Fibroblast of skin of left quadriceps (primary cell): ENCODE data around the gene MMD2.
A peak's percentile ranks its signal among the peaks of the same experiment; 100 is the strongest.
"Not testable (repeated sequence)": the region's sequence is repeated elsewhere in the genome, so short reads cannot be mapped to it uniquely, and the experiment has no call there.

ENCODE experiments used
- DNase-seq, 2 experiments: peaks; one replicate each; pipeline ENCODE4 v3.0.0-alpha.2; 2013; ENCODE audit warnings: low read depth in 2 of 2

Gene MMD2

DNA sequence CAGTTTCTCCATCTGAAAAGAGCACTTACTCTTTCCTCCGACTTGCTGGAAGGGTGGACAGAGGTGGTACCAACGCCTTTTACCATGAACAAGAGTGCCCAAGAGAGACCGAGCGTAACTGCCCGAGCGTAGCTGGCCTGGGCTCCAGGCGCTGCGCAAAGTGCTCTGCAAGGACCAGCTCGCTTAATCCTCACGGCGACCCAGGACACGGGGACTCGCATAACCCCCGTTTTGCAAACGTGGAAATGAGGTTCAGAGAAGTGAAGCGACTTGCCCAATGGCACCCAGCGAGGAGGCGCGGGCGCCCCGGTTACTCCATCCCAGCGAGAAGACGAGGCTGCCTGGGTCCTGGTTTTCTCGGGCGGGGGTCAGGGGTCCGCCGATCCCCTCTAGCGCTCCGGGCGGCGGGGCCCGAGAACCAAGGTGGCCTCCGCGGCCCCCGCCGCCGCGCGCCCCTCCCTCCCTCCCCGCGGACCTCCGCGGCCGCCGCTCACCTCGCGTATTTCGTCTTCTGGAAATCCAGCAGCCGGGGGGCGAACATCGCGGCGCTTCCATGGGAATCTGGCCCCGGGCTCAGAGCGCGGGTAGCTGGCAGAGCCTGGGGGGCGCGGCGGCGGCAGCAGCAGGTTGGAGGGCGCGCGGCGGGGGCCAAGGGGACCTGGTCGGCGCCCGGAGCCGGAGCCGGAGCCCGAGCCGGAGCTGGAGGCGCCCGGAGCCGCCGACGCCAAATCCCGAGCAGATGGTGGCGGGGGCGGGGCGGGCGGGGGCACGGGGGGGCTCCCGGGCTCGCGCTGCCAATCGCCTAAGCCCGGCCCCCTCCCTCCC lies at the start of gene MMD2:
MMD2 (minus strand) TSS at position 711 of the 825 bp plus-strand sequence; CDS start at position 541, 170 bp downstream.
- no peak for DNase-seq

DNA sequence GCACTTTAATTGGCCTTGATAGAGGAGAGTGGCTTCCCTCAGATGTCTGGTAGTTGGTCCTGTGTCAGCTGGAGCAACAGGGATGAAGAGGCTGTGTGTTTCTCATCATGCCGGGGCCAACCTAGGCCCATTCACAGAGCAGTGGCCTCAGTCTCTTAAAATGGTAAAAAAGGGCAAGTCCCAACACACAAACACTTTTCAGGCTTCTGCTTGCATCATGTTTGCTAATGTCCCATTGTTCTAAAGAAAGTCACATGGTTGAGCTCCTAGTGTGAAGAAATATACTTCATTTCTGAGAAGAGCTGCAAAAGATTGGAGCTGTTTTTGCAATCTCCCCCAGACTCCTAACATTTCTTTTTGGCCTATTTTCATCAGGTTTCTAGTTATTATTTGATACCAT lies 46.1 kb upstream of the MMD2 start:
- no peak for DNase-seq

DNA sequence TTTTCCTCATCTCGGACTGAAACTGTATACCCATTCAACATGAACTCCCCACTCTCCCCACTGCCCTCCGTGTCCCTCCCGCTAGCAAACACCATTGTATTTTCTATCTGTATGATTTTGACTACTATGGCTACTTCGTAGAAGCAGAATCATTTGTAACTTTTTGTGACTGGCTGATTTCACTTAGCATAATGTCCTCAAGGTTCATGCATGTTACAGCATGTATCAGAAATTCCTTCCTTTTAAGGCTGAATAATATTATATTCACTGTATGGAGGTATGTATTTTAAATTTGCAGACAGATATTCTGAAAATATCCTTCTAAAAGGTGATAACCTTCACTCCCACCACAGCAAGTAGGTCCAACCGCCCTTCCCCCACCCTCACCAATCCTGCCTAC lies 42.9 kb upstream of the MMD2 start:
- no peak for DNase-seq

DNA sequence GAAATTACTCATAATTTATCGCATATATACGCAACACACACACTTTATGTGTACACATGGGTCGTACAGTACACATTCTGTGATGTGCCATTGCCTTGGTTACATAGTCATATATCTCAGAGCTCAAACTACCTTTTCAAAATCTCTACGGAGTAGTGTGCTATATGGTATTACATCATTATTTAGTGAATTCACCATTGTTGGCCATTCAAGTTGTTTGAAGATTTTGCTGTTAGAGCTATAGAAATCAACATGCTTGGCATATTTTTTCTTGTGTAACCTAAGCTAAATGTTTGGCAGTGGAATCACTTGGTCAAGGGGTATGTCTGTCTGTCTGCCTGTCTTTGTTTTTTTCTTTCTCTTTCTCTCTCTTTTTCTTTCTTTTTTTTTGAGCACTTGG lies 42.0 kb upstream of the MMD2 start:
- DNase-seq, result no peak

GRCh38 chr7:4999369-4999950 lies 40.5 kb upstream of the MMD2 start:
- no peak for DNase-seq

DNA sequence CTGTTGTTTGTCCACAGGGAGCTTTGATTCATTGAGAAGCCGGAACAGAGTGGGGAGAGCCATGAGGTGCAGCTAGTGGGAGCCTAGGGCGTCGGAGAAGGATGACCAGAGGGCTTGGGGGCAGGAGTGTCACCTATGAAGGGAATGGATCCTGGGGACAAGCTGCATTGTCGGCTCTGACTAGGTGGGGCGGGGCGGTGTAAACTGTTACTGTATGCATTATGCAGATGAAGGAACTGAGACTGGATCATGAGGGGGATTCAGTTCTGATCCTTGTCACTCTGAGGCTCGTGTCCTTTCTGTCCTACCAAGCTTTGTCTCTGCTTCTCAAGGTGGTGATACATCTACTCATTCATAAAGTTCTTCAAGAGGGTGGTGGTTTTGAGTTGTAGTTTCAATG lies 39.9 kb upstream of the MMD2 start:
- DNase-seq, result no peak

- DNase-seq, result no peak
Observed at GRCh38 chr7:4998244-4998643, 39.3 kb upstream of the MMD2 start.

GRCh38 chr7:4996696-4997222 lies 37.8 kb upstream of the MMD2 start:
- no peak for DNase-seq

DNA sequence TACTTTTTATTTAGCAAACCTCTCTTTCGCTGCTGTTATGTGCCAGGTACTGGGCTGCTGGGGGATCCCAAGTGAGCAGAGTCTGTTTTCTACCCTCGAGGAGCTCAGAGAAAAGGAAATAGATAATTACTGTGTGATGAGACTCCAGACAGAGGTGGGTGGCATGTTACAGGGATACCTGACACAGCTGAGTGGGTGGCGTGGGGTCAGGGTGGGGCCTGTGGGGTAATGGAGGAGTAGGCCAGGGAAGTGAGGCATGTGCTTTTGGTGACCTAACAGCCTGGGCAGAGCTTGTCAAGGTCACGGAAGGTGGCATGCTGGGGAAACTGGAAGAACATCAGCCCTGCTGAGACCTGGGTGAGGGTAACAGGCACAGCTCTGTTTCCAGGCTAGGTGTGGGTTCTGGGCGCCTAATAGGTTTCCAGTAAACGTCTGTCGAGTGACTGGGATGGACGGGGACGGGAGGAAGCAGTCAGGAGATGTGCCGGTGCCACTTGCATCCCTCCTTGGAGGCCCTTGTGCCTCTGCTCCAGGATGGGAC lies 36.5 kb upstream of the MMD2 start:
- no peak for DNase-seq

GRCh38 chr7:4993471-4993870 lies 34.5 kb upstream of the MMD2 start:
- DNase-seq, result no peak

- DNase-seq, result not testable (repeated sequence)
Observed at GRCh38 chr7:4982741-4983140, 23.8 kb upstream of the MMD2 start.

DNA sequence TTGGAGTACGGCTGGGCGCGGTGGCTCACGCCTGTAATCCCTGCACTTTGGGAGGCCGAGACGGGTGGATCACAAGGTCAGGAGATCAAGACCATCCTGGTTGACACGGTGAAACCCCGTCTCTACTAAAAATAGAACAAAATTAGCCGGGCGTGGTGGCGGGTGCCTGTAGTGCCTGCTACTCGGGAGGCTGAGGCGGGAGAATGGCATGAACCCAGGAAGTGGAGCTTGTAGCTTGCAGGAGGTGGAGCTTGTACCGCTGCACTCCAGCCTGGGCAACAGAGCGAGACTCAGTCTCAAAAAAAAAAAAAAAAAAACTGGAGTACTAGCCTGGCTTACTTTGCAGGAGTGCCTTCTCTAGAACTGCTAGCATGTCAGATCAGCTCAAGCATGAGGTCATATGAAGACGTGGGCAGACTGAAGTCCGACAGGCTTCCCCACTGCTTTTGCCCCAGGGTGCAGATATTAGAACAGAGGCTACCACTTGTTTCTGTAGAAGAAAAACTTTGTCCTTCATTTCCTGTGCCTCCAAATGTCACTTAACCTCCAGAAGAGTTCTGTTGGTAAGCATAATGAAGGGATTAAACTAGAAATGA lies 22.4 kb upstream of the MMD2 start:
- not testable (repeated sequence) for DNase-seq

GRCh38 chr7:4975626-4976025 lies 16.6 kb upstream of the MMD2 start:
- not testable (repeated sequence) for DNase-seq

DNA sequence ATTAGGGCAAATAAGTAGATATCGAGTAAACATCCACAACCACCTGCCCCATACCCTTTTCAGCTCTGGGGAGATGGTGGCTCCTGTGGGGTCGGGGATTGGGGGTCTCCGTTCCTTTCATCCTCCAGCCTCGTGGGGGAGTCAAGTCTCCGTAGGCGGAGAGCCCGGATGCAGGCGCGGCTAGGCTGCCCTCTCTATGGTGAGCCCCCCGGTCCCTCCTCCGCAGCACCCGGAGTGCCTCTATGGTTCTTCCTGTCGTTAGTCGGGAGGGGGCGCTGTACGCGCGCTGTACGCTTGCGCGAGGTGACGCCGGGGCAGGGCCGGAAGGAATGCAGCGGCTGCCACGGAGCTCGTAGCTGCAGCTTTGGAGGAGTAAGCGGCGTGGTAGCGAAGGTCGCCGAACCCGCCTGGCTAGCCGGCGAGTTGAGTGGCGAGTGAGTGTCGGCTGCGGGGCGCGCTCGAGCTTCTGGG lies 14.8 kb upstream of the MMD2 start:
- DNase-seq, result peak; percentile 78 to 79

DNA sequence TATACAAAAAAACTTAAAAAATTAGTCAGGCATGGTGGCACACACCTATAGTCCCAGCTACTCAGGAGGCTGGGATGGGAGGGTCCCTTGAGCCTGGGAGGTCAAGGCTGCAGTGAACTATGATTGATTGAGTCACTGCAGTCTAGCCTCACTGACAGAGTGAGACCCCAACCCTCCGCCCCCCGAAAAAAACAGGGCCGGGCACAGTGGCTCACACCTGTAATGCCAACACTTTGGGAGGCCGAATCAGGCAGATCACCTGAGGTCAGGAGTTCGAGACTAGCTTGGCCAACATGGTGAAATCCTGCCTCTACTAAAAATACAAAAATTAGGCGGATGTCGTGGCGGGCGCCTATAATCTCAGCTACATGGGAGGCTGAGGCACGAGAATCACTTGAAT lies 13.5 kb upstream of the MMD2 start:
- DNase-seq, result not testable (repeated sequence)

DNA sequence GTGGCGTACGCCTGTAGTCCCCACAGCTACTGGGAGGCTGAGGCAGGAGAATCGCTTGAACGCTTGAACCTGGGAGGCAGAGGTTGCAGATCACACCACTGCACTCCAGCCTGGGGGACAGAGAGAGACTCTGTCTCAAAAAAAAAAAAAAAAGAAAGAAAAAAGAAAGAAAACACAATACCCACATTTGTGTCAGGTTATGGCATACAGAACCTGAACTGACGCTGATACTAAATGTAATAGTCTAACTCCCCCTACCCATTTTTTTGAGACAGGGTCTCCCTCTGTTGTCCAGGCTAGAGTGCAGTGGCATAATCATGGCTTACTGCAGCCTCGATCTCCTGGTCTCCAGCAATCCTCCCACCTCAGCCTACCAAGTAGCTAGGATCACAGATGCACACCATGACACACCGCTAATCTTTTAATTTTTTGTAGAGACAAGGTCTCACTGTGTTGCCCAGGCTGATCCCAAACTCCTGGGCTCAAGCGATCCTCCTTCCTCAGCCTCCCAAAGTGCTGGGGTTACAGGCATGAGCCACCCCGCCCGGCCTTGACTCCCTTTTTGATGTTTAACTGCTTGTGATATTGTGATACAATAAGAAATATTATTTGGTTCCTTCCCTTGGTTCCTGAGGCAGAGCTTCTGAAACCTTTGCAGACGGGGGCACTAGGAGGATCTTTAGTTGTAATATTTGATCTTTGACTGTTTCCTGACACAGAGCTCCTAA lies 6.5 kb upstream of the MMD2 start:
- DNase-seq, result no peak

GRCh38 chr7:4964506-4964905 lies 5.5 kb upstream of the MMD2 start:
- DNase-seq, result no peak

DNA sequence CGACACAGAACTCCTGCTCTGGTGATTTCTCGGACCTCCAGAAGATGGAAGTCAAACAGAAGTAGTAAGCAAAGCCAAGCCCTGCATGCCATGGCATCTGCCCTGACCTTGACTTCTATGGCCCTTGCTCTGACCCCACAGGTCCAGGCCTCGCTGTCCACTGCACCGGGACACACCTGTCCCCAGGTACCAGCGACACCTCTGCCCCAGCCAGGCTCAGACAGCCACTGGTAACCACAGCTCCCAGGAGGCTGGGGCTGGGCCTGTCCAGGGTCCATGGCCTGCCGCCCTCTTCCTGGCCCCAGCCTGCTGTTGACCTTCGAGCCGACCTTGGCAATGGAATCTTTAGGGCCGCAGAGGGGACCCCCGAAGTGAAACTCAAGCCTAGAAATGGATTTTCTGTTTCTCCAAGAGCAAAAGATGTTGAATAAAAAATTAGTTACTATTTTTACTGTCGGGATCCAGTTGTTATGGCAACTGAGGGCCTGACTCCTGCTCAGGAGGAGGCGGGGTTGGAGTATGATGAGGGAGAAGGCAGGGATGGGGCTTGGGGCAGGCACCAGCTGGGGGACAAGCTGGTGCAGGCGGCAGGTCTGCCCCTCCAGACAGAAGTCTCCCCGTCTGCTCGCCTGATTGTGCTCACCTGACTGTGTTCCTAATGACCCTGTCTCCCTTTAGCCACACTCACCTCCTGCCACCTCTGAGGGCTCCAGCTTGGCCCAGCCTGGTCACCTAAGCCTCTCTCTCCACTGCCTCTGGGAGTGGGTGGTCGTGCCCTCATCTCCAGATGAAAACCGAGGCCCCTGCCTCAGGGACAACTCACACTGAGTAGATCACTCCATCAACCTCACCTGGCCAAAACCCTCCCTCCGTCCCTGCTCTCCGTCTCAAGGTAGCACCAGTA lies 4.1 kb upstream of the MMD2 start:
- DNase-seq, result no peak

GRCh38 chr7:4960363-4960762 lies 1.4 kb upstream of the MMD2 start:
- DNase-seq, result no peak

GRCh38 chr7:4959893-4960292 lies 906 bp upstream of the MMD2 start:
- DNase-seq, result no peak

- no peak for DNase-seq
Observed at GRCh38 chr7:4959306-4959705, 319 bp upstream of the MMD2 start.
